ENCODE measurements around the gene BUB1B.

The BUB1B gene

GRCh38 chr15:40242213-40242599 lies 81.3 kb downstream of the BUB1B start:
- no peak for DNase-seq

- DNase-seq: no peak
These were observed 81.7 kb downstream of the BUB1B start for GRCh38 chr15:40242601-40243000.

DNA sequence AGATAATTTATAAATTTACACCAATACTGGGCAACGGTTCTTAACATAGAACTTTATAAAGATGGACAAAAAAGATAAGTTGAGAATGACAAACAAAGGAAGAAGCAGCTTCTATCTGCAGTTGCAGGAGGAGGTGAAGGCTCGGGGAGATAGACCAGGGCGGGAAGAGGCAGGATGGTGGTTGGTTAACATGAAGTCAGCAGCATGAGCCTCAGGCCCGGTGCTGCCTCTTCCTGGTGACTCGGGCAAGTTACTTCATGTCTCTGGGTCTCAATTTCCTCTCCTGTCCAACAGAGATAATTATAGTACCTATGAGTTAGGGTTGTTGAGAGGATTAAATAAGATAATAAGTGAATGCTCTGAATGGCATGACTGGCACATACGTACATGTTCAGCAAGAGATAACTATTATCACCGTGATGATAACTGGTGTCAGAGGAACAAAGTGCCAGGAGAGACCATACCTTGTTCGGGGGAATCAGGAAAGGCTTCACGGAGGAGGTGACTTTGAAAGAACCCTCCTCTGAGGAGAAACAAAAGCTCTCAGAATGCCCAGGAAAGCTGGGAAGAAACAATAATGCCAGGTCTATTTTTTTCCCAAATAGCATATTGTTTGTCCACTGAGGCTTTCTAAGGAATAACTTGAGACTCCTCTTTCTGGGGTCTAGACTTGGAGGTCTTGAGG lies 82.4 kb downstream of the BUB1B start:
- DNase-seq: no peak

- DNase-seq: no peak
These were observed 84.2 kb downstream of the BUB1B start for GRCh38 chr15:40244961-40245523.

DNA sequence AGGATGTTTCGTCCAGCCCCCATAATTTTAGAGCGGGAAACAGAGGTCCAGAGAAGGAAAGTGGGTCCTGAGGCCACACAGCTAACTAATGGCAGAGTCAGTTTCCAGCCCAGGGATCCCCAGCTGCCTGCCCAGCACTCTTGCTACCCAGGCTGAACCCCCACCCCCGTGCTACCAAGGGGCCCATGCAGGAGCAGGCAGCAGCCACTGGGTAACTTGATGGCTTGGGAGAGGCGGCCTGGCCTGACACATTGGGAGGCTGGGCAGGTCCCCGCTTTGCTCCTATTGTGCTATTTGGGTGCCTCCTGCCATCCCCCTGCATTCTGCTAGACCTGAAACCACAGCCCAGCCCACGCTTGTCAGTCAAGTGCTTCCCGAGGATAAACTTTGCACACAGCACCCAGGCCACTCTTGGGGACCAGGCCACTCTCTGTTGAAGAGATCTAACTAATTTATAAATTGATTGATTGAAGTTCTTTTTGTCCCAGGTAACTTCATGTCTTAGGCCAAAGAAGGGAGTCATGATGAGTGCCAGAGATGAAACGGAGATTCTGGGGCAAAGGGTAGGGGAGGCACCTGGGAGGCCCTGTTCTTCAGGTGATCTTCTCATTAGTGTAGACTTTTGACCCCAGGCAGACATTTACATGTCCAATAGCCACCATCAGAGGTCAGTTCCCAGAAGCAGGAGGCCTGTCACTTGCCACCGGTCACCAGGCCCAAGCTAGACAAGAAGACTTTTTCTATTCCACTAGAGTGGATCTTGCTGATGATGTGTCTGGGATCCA lies 85.0 kb downstream of the BUB1B start:
- no peak for DNase-seq

- no peak for DNase-seq
These were observed 85.8 kb downstream of the BUB1B start for GRCh38 chr15:40246496-40247280.

- DNase-seq: no peak
These were observed 86.6 kb downstream of the BUB1B start for GRCh38 chr15:40247406-40247971.

DNA sequence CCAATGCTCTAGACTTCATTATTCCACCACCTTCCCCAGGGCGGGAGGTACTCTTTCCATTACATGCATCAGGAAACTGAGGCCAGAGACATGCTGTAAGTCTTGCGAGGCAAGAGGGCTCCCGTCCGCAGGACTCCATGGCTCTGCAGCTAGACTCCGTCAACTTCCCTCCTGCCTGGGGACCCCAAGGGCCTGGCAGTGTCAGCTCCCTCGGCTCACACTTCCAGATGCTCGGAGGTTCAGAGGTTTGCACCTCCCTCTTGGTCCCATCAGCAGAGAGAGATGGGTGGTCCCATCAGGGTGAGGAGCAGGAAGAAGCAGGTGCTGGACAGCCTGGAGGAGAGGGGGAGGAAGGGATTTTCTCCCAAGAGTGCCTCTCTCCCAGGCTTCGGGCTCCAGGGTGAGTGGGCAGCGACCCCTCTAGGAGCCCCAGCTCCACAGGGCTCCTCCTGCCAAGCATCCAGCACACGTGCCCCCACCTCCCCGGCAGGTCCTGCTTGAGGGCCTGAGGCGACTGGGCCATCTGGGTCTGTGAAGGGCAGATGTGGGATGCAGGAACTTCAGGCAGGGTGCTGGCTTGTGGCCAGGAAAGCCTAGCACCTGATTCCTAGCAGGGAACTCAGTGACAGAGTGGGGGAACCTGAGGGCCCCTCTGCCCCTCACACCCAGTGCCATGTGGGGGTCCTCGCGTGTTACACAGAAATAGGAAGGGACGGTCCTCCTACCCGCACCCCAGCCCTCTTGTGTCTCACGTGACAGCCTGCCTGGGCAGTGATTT lies 87.3 kb downstream of the BUB1B start:
- no peak for DNase-seq

DNA sequence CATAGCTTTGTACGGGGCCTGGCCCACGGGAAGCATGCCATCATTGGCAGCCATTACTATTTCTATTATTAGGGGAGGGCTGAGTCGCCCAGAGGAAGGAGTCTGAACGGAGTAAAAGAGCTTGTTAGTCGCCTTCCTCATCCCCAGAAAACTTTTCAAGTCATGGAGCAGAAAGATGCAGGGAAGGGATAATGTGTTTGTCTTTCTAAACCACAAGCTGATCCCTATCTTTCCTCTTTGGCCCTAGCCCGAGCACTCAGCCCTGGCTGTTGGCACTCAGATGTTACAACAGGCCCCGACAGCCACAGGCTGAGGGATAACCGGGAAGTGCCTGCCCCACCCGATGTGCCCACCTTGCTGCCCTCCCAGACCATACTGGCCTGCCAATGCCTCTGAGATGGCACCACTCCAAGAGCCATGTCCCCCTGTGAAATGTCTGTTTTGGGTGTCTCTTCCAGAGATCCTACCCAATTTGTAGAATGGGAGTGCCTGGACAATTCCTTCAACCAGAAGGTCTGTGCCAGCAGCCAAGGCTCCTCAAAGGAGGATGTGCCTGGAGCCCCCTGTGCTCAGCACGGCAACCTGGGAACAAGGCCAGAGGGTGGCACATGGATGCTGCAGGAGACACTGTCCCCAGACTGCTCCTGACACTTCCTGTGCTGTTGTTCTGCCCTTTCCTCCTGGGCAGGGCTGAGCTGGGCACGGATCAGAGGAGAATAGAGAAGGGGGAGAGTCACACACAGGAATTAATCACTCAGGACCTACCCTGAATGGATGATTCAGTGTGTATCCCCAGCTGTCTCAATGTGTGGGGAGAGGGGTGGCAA lies 88.8 kb downstream of the BUB1B start:
- no peak for DNase-seq

DNA sequence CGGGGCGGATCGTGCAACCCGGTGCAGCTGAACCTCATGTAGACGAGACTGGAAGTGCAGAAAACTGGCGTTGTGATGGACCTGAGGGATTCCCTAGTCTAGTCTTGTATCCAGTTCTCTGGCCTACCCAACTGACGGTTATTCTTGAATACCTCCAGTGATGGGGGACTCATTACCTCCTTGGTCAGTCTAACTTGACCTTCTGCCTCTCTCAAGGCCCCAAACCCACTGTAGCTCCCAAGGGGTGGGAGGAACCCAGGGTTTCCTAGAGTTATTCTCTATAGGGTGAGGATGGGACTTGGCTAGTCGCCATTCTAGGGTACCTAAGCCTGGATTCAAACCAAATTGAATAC lies 89.4 kb downstream of the BUB1B start:
- no peak for DNase-seq

- DNase-seq: no peak
These were observed 90.1 kb downstream of the BUB1B start for GRCh38 chr15:40250771-40251483.

- no peak for DNase-seq
These were observed 90.7 kb downstream of the BUB1B start for GRCh38 chr15:40251486-40252140.

GRCh38 chr15:40252141-40252437 lies 91.2 kb downstream of the BUB1B start:
- DNase-seq: no peak

GRCh38 chr15:40252438-40253166 lies 91.7 kb downstream of the BUB1B start:
- no peak for DNase-seq

GRCh38 chr15:40253167-40253790 lies 92.4 kb downstream of the BUB1B start:
- DNase-seq: no peak

- DNase-seq: no peak
These were observed 93.6 kb downstream of the BUB1B start for GRCh38 chr15:40254452-40254851.

- no peak for DNase-seq
These were observed 94.2 kb downstream of the BUB1B start for GRCh38 chr15:40255033-40255432.

GRCh38 chr15:40256638-40257235 lies 95.9 kb downstream of the BUB1B start:
- DNase-seq: no peak

Data from NCI-H2081 treated with DMSO at 0.1 percent for 48 hours (cell line).